ENCODE data around the gene ITPKB. TPM values are rescaled to one million over a fixed set of nuclear protein-coding genes. Genes with fewer than 3 reads are reported as not detected.

ITPKB gene
- total RNA-seq, 2 donors from 2014 or later = 22.4 to 28.3 TPM

DNA sequence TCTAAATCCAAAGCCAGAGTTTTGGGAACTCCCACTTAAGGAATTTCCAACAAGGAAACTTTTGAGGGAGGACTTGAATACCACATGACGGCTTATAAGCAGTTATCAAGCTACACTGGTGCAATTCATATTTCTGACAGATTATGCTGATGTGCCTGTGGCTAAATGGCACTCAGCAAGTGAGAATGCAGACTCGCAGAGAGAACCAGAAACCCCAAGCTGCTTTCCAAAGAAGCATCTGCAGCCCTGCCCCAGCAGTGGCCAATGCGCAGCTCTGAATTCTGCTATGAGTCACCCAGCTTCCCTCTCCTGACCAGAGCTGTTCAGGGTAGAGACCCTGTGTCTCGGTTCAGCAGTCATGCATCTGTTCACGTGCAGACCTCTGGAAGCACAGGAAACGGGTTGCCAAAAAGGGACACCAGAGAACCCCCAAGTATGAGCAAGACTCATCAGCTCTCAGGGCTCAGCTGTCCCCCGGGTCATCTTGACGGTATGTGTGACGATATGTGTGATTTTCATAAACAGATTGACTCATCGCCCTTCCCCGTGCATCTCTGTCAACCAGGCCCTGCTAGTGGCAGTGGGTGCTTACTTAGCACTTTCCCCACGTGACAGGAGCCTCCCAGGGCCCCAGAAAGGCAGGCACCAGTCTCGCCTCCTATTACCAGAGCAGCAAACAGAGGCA lies 76.3 kb downstream of the ITPKB start:
- Mint-ChIP-seq H3K4me3 (no peak overlapping the region), H3K27ac (peak overlapping the region; percentile 72)
- WGBS, 2 experiments (ENCODE audit: insufficient coverage in 1 of 2, insufficient read length in 1 of 2) = 71 to 82% methylated on average over 11 to 13 of the region's 13 CpGs

DNA sequence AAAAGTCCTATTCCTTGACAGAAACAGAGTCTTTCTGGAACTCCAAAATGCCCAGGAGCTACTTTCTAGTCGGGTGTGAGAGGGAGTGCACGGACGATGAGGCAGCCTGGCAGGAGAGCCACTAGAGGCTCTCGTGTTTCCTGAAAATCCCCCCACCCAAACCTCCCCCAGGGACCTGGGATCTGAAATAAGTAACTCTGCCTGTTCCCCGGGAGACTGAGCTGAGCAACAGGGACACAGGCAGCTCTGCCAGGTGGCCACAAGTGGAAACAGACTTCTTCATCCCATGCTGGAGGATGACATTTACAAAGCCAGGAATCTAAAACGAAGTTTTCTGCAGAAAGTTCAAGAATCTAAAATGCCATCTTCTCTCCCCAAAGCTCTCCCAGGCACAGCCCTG lies 77.1 kb downstream of the ITPKB start:
- Histone ChIP-seq H3K9ac (ENCODE audit: extremely low read depth, low read length, poor library complexity, severe bottlenecking) (no peak overlapping the region), H3K36me3 (ENCODE audit: control insufficient read depth, insufficient read depth, low read length) (peaks cover 6% of the 10 kb centered on the region), H3K4me3 (ENCODE audit: low read length) (no peak overlapping the region), H3K9me3 (ENCODE audit: control insufficient read depth, low read length) (no peaks in the 10 kb centered on the region), H3K27me3 (ENCODE audit: control insufficient read depth, insufficient read depth, low read length, poor library complexity, severe bottlenecking) (no peaks in the 10 kb centered on the region), H3K4me1 (ENCODE audit: control insufficient read depth, insufficient read depth, low read length) (peaks cover 3% of the 10 kb centered on the region), H3K27ac (ENCODE audit: low read depth, low read length) (no peak overlapping the region)
- peaks cover 32% of the 10 kb centered on the region for H3K4me1 Mint-ChIP-seq
- H3K27ac Mint-ChIP-seq = no peak overlapping the region
- H3K4me3 Mint-ChIP-seq = no peak overlapping the region
- H3K9me3 Mint-ChIP-seq = no peaks in the 10 kb centered on the region
- DNase-seq = no peak
- H3K36me3 Mint-ChIP-seq (ENCODE audit: low read depth) = no peaks in the 10 kb centered on the region
- no peaks in the 10 kb centered on the region for H3K27me3 Mint-ChIP-seq (ENCODE audit: insufficient read depth)
- TF ChIP-seq, protein P1, sequence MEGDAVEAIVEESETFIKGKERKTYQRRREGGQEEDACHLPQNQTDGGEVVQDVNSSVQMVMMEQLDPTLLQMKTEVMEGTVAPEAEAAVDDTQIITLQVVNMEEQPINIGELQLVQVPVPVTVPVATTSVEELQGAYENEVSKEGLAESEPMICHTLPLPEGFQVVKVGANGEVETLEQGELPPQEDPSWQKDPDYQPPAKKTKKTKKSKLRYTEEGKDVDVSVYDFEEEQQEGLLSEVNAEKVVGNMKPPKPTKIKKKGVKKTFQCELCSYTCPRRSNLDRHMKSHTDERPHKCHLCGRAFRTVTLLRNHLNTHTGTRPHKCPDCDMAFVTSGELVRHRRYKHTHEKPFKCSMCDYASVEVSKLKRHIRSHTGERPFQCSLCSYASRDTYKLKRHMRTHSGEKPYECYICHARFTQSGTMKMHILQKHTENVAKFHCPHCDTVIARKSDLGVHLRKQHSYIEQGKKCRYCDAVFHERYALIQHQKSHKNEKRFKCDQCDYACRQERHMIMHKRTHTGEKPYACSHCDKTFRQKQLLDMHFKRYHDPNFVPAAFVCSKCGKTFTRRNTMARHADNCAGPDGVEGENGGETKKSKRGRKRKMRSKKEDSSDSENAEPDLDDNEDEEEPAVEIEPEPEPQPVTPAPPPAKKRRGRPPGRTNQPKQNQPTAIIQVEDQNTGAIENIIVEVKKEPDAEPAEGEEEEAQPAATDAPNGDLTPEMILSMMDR (conservative IDR thresholded peaks at IDR 0.05) = peak; percentile 17
- 50 to 53% methylated on average over 2 to 6 of the region's 6 CpGs for WGBS, 2 experiments (ENCODE audit: insufficient coverage in 1 of 2, insufficient read length in 1 of 2)

More for the DNA sequence above, 76.3 kb downstream of the ITPKB start:
- no peaks in the 10 kb centered on the region for H3K9me3 ChIP-seq (ENCODE audit: control insufficient read depth, low read length)
- Mint-ChIP-seq H3K36me3 (ENCODE audit: low read depth) (no peaks in the 10 kb centered on the region), H3K27me3 (ENCODE audit: insufficient read depth) (no peaks in the 10 kb centered on the region), H3K9me3 (no peaks in the 10 kb centered on the region), H3K4me1 (peaks cover 32% of the 10 kb centered on the region)
- H3K4me3 ChIP-seq (ENCODE audit: low read length) = no peak overlapping the region
- no peak overlapping the region for H3K9ac ChIP-seq (ENCODE audit: extremely low read depth, low read length, poor library complexity, severe bottlenecking)
- peak; percentile 81 for DNase-seq
- peaks cover 6% of the 10 kb centered on the region for H3K36me3 ChIP-seq (ENCODE audit: control insufficient read depth, insufficient read depth, low read length)
- H3K27ac ChIP-seq (ENCODE audit: low read depth, low read length) = no peak overlapping the region
- TF ChIP-seq, protein P1 (conservative IDR thresholded peaks at IDR 0.05) = no peak
- H3K27me3 ChIP-seq (ENCODE audit: control insufficient read depth, insufficient read depth, low read length, poor library complexity, severe bottlenecking) = no peaks in the 10 kb centered on the region
- H3K4me1 ChIP-seq (ENCODE audit: control insufficient read depth, insufficient read depth, low read length) = peaks cover 3% of the 10 kb centered on the region

DNA sequence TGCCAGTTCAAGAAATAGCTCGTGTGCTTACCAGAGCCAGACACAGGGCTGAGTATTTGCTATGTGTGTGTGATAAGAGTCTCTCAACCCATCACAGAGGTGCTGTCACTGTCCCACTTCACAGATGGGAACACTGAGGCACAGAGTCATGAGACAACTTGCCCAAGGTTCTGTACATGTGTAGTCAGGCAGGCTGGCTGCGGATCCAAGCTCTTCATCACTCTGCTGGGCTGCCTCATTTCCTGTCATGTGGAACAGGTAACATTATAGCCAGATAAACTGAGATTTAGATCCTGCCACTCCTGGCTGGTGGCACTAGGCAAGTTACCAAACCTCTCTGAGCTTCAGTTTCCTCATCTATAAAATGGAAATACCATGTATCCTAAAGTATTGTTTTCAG lies 77.8 kb downstream of the ITPKB start:
- WGBS, 2 experiments (ENCODE audit: insufficient coverage in 1 of 2, insufficient read length in 1 of 2) = 96 to 100% methylated on average over 1 to 2 of the region's 2 CpGs
- no peaks in the 10 kb centered on the region for H3K27me3 ChIP-seq (ENCODE audit: control insufficient read depth, insufficient read depth, low read length, poor library complexity, severe bottlenecking)
- no peak overlapping the region for H3K4me3 Mint-ChIP-seq
- H3K36me3 ChIP-seq (ENCODE audit: control insufficient read depth, insufficient read depth, low read length) = peaks cover 6% of the 10 kb centered on the region
- no peak overlapping the region for H3K27ac ChIP-seq (ENCODE audit: low read depth, low read length)
- no peak overlapping the region for H3K4me3 ChIP-seq (ENCODE audit: low read length)
- H3K36me3 Mint-ChIP-seq (ENCODE audit: low read depth) = no peaks in the 10 kb centered on the region
- TF ChIP-seq, protein P1 (conservative IDR thresholded peaks at IDR 0.05) = no peak
- peaks cover 35% of the 10 kb centered on the region for H3K4me1 Mint-ChIP-seq
- no peaks in the 10 kb centered on the region for H3K9me3 ChIP-seq (ENCODE audit: control insufficient read depth, low read length)
- no peak overlapping the region for H3K27ac Mint-ChIP-seq
- peaks cover 10% of the 10 kb centered on the region for H3K4me1 ChIP-seq (ENCODE audit: control insufficient read depth, insufficient read depth, low read length)
- H3K9ac ChIP-seq (ENCODE audit: extremely low read depth, low read length, poor library complexity, severe bottlenecking) = no peak overlapping the region
- no peaks in the 10 kb centered on the region for H3K9me3 Mint-ChIP-seq
- H3K27me3 Mint-ChIP-seq (ENCODE audit: insufficient read depth) = no peaks in the 10 kb centered on the region
- DNase-seq = no peak
